ENCODE data around the gene PLA2G2F.

Gene PLA2G2F

GRCh38 chr1:20192364-20192763 is 53.2 kb downstream of the PLA2G2F start:
- no peak for DNase-seq

GRCh38 chr1:20192871-20193411 is 53.8 kb downstream of the PLA2G2F start:
- DNase-seq = no peak

GRCh38 chr1:20194224-20194623 is 55.1 kb downstream of the PLA2G2F start:
- no peak for DNase-seq

- peak; percentile 63 for DNase-seq
These were observed 55.8 kb downstream of the PLA2G2F start for GRCh38 chr1:20194757-20195461.

- no peak for DNase-seq
These were observed 56.3 kb downstream of the PLA2G2F start for GRCh38 chr1:20195462-20195780.

- no peak for DNase-seq
These were observed 58.2 kb downstream of the PLA2G2F start for GRCh38 chr1:20197329-20197791.

GRCh38 chr1:20198296-20198695 is 59.2 kb downstream of the PLA2G2F start:
- no peak for DNase-seq

GRCh38 chr1:20198918-20199317 is 59.8 kb downstream of the PLA2G2F start:
- DNase-seq = no peak

GRCh38 chr1:20199403-20199802 is 60.3 kb downstream of the PLA2G2F start:
- DNase-seq = no peak

- DNase-seq = no peak
These were observed 60.7 kb downstream of the PLA2G2F start for GRCh38 chr1:20199840-20200239.
